Ishikawa (cell line): ENCODE data around the gene EXOG.

Experiments
- CEBPB ChIP-seq: IDR thresholded peaks from 2 replicates; pipeline ENCODE4 v1.6.1; 2012
- CREB1 ChIP-seq: IDR thresholded peaks from 2 replicates; pipeline ENCODE4 v1.6.1; 2012; ENCODE audit warnings: low read depth
- EGR1 ChIP-seq: IDR thresholded peaks from 2 replicates; pipeline ENCODE4 v1.6.1; 2012
- EP300 ChIP-seq: IDR thresholded peaks from 2 replicates; pipeline ENCODE4 v1.6.1; 2012; ENCODE audit warnings: borderline replicate concordance
- FOXM1 ChIP-seq: IDR thresholded peaks from 2 replicates; pipeline ENCODE4 v1.6.1; 2012; ENCODE audit warnings: low read depth, borderline replicate concordance
- NFIC ChIP-seq: IDR thresholded peaks from 2 replicates; pipeline ENCODE4 v1.6.1; 2012
- RAD21 ChIP-seq: IDR thresholded peaks from 2 replicates; pipeline ENCODE4 v1.6.1; 2012; ENCODE audit warnings: low read depth
- TAF1 ChIP-seq: IDR thresholded peaks from 2 replicates; pipeline ENCODE4 v1.6.1; 2012; ENCODE audit warnings: low read depth, mild to moderate bottlenecking
- TCF12 ChIP-seq: IDR thresholded peaks from 2 replicates; pipeline ENCODE4 v1.6.1; 2012; ENCODE audit warnings: low read depth
- TEAD4 ChIP-seq: IDR thresholded peaks from 2 replicates; pipeline ENCODE4 v1.6.1; 2012
- USF1 ChIP-seq: IDR thresholded peaks from 2 replicates; pipeline ENCODE4 v1.6.1; 2012
- YY1 ChIP-seq: IDR thresholded peaks from 2 replicates; pipeline ENCODE4 v1.6.1; 2012; ENCODE audit warnings: low read depth
- ZBTB7A ChIP-seq: IDR thresholded peaks from 2 replicates; pipeline ENCODE4 v1.6.1; 2012; ENCODE audit warnings: low read depth
- TF ChIP-seq, protein P1 (sequence below): IDR thresholded peaks from 2 replicates; pipeline ENCODE4 v1.6.1; 2012
- TF ChIP-seq, protein P2 (sequence below): IDR thresholded peaks from 2 replicates; pipeline ENCODE4 v1.6.1; 2012; ENCODE audit warnings: low read depth, mild to moderate bottlenecking

EXOG gene

DNA sequence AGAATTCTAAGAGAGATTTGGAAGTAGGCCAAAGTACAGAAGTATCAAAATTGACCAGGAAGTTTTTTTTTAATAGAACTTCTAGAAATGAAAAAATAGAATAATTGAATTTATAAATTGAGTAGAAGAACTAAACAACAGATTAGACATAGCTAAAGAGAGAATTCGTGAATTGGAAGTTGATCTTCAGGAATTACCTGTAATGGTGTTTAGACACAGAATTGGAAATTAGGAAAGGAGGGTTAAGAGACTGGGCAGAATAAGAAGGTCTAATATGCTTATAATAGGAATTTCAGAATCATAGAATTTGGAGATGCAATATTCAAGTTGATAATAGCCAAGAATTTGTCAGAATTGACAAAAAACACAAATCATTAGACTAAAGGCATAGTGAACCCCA lies 26.3 kb upstream of the EXOG start:
- TF ChIP-seq EGR1 (no peak), CEBPB (no peak), TAF1 (no peak), TEAD4 (no peak), EP300 (no peak), TCF12 (no peak), ZBTB7A (no peak), FOXM1 (no peak), CREB1 (no peak), NFIC (no peak), USF1 (no peak)
- TF ChIP-seq, protein P1, sequence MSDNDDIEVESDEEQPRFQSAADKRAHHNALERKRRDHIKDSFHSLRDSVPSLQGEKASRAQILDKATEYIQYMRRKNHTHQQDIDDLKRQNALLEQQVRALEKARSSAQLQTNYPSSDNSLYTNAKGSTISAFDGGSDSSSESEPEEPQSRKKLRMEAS, result no peak
- TF ChIP-seq, protein P2, sequence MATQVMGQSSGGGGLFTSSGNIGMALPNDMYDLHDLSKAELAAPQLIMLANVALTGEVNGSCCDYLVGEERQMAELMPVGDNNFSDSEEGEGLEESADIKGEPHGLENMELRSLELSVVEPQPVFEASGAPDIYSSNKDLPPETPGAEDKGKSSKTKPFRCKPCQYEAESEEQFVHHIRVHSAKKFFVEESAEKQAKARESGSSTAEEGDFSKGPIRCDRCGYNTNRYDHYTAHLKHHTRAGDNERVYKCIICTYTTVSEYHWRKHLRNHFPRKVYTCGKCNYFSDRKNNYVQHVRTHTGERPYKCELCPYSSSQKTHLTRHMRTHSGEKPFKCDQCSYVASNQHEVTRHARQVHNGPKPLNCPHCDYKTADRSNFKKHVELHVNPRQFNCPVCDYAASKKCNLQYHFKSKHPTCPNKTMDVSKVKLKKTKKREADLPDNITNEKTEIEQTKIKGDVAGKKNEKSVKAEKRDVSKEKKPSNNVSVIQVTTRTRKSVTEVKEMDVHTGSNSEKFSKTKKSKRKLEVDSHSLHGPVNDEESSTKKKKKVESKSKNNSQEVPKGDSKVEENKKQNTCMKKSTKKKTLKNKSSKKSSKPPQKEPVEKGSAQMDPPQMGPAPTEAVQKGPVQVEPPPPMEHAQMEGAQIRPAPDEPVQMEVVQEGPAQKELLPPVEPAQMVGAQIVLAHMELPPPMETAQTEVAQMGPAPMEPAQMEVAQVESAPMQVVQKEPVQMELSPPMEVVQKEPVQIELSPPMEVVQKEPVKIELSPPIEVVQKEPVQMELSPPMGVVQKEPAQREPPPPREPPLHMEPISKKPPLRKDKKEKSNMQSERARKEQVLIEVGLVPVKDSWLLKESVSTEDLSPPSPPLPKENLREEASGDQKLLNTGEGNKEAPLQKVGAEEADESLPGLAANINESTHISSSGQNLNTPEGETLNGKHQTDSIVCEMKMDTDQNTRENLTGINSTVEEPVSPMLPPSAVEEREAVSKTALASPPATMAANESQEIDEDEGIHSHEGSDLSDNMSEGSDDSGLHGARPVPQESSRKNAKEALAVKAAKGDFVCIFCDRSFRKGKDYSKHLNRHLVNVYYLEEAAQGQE, result no peak

- TF ChIP-seq ZBTB7A (no peak), USF1 (no peak), RAD21 (no peak), TAF1 (no peak), FOXM1 (no peak), CREB1 (no peak), TCF12 (no peak), EP300 (no peak), EGR1 (no peak), NFIC (no peak), CEBPB (no peak), TEAD4 (no peak), YY1 (no peak)
- TF ChIP-seq, protein P1, result no peak
- TF ChIP-seq, protein P2, result no peak
Observed at GRCh38 chr3:38471260-38471857, 24.8 kb upstream of the EXOG start.

GRCh38 chr3:38472342-38472741 lies 23.8 kb upstream of the EXOG start:
- TF ChIP-seq RAD21 (no peak), CEBPB (no peak), YY1 (no peak), TCF12 (no peak), CREB1 (no peak), EGR1 (no peak), FOXM1 (no peak), NFIC (no peak), TEAD4 (no peak), USF1 (no peak), TAF1 (no peak)
- TF ChIP-seq, protein P1, result no peak

- TF ChIP-seq FOXM1 (no peak), USF1 (no peak), CEBPB (no peak), ZBTB7A (no peak), RAD21 (no peak), EP300 (no peak)
- TF ChIP-seq, protein P1, result no peak
Observed at GRCh38 chr3:38473229-38473628, 22.9 kb upstream of the EXOG start.
